Fibroblast of pulmonary artery (primary cell): Measurements from ENCODE around the gene DKK3.

Experiments
- DNase-seq: peaks from one replicate; pipeline ENCODE4 v3.0.0-alpha.2; 2010; ENCODE audit warnings: low read depth
- H3K4me3 ChIP-seq: replicated peaks from 2 replicates; pipeline ENCODE4 v1.5.1; 2011; ENCODE audit warnings: low read depth, mild to moderate bottlenecking, control low read depth, low read length, moderate library complexity
- TF ChIP-seq, protein P1 (sequence below): IDR thresholded peaks from 2 replicates; pipeline ENCODE4 v1.5.1; 2011; ENCODE audit warnings: mild to moderate bottlenecking, control low read depth, low read length, inconsistent platforms; ENCODE audit errors: missing control alignments

The DKK3 gene

DNA sequence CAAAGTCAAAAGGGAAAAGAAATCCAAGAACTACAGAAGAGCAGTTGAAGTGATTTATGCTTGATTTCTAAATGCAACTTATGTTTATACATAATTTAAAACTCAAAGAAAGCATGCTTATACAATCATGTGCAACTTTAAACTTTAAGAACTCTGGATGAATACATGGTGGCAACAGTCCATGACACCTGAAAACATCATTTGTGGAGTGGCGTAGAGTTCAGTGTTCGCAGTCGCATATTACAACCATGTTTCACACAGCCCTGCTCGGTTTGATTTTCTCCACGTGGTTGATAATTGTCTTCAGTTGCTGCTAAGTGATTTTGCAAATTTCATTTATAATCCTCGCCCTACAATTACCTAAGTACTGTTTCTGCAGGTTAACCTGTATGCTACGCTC lies 45.4 kb downstream of the DKK3 start:
- no peak overlapping the region for H3K4me3 ChIP-seq
- no peak for DNase-seq
- TF ChIP-seq, protein P1, sequence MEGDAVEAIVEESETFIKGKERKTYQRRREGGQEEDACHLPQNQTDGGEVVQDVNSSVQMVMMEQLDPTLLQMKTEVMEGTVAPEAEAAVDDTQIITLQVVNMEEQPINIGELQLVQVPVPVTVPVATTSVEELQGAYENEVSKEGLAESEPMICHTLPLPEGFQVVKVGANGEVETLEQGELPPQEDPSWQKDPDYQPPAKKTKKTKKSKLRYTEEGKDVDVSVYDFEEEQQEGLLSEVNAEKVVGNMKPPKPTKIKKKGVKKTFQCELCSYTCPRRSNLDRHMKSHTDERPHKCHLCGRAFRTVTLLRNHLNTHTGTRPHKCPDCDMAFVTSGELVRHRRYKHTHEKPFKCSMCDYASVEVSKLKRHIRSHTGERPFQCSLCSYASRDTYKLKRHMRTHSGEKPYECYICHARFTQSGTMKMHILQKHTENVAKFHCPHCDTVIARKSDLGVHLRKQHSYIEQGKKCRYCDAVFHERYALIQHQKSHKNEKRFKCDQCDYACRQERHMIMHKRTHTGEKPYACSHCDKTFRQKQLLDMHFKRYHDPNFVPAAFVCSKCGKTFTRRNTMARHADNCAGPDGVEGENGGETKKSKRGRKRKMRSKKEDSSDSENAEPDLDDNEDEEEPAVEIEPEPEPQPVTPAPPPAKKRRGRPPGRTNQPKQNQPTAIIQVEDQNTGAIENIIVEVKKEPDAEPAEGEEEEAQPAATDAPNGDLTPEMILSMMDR: no peak

DNA sequence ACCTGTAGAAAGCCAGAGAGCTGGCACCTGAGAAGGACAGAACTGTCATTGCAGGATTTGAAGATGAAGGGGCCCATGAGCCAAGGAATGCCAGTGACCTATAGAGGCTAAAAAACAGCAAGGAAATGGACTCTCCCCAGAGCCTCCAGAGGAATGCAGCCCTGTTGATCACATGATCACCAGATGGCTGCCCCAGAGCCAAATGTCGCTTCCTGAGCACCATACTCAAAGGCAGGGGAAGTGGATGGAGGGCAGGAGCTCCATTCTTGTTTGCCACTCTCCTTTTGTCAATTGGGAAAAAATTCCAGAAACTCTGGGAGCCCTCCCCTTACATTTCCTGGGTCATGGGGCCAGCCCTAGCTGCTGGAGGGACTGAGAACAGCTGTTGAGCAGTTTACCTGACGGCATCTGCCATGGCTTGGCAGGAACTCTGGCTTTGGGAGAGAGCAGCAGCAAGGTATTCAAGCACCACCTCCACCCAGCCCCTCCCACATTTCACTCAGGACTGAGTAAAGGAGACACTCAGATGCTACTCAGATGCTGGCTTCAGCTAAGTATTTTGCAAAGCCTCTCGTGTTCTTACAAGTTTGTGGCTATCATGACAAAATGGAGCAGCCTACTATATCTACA lies 46.9 kb downstream of the DKK3 start:
- TF ChIP-seq, protein P1: no peak
- H3K4me3 ChIP-seq: no peak overlapping the region
- no peak for DNase-seq

DNA sequence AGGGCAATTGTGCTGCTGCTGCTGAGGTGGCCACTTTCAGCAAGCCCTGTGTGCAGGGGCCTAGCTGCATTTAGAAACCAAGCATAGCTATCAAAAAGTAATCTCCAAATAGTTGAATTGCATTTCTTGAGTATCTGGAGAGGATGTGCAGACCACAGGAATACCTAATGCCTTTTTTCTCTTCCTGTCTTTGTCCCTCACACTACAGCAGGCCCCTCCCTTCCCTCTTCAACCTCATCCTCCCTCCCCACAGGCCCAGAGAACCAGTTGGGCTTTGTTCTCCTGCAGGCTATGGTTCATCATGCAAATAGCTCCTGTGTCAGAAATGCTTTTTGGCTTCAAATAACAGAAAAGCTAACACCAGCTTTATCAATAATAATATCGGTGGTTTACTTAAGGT lies 47.7 kb downstream of the DKK3 start:
- H3K4me3 ChIP-seq: no peak overlapping the region
- TF ChIP-seq, protein P1: no peak
- peak; percentile 42 for DNase-seq

DNA sequence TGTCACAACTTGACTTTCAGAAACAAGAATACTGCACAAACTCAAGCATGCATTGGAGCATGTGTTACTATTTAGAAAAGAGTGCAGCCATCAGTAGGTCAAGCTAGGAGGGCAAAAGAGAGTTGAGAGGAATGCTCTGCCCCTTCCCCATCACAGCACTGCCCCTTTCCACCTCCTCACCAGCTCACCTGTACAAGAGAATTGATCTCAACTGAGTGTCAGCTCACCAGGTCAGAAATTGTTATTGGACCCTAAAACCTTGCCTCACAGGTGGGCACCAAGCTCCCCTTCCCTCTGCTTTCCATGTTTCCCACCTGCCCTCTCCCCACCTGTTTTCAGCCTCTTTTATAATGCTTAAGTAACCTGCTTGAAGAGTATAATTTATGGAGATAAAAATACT lies 48.8 kb downstream of the DKK3 start:
- TF ChIP-seq, protein P1: no peak
- H3K4me3 ChIP-seq: no peak overlapping the region
- DNase-seq: no peak

DNA sequence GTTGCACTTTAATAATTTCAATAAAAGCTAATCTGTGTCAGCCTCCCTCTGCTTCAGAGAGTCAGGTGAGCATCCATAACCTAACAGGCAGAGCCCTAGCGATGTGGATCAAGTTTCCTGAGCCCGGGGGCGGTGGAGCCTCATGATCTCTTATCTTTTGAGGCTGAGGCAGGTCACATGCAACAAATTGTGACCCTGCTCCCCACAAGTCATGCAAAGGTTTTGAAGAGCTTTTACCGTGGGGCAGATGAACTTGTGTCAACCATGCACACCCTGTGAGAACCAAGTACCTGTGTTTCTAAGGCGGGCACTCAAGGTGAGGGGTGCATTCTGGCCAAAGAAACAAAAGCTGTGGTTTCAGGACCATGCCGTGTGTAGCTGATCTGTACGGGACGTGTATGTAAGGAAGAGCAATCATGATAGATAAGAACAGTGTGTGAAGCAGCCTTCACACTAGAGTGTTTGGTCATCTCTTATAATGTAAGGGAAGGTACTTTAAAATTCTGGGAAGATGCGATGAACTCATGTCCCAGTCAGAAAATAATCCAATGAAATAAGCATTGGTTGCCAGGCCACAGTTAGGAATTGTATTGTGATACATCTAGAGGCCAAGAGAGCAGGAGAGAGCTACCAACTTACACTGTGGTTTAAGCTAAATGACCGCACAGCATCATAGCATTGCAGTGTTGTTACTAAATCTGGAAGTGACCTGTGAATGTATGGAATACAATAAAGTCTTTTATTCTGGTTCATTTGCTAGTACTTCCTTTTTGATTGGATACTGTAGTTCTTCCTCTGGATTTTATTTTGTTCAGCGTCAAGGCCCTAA lies 49.8 kb downstream of the DKK3 start:
- no peak overlapping the region for H3K4me3 ChIP-seq
- TF ChIP-seq, protein P1: no peak
- DNase-seq: no peak

DNA sequence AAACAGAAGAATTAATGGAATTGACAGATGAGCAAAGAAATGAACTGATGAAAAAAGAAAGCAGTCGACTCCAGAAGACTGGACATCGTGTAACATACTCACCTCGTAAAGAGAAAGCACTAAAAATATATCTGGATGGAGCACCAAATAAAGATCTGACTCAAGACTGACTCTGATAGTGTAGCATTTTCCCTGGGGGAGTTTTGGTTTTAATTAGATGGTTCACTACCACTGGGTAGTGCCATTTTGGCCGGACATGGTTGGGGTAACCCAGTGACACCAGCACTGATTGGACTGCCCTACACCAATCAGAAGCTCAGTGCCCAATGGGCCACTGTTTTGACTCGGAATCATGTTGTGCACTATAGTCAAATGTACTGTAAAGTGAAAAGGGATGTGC lies 52.4 kb downstream of the DKK3 start:
- no peak overlapping the region for H3K4me3 ChIP-seq
- TF ChIP-seq, protein P1: no peak
- no peak for DNase-seq
